Measurements from ENCODE around the gene NELFA. TPM values are rescaled to one million over a fixed set of nuclear protein-coding genes. Genes with fewer than 3 reads are reported as not detected.

NELFA gene
- total and polyA plus RNA-seq, 2 of the 13 experiments (the other 11 are each of a cell fraction or from before 2014, with no cell fraction given) = 13.3 to 18.5 TPM

GRCh38 chr4:2008921-2009650 is at the start of gene NELFA (continued):
- TF ChIP-seq RORA (CRISPR knock-in tag; IDR thresholded peaks at IDR 0.05) = no peak
- TF ChIP-seq ZNF781 (CRISPR knock-in tag; IDR thresholded peaks at IDR 0.05; ENCODE audit: borderline replicate concordance, not compliant biosample characterization) = no peak
- TF ChIP-seq RAD21 (CRISPR knock-in tag; IDR thresholded peaks at IDR 0.05) = peak; percentile 44; the same call in 1 of the 2 replicates
- peak; percentile 76 for TF ChIP-seq DMAP1 (CRISPR knock-in tag; IDR thresholded peaks at IDR 0.05)
- no peak for TF ChIP-seq MTF1 (CRISPR knock-in tag; IDR thresholded peaks at IDR 0.05)
- TF ChIP-seq HOXA7 (CRISPR knock-in tag; IDR thresholded peaks at IDR 0.05) = no peak
- no peak for TF ChIP-seq SMC3 (IDR thresholded peaks at IDR 0.05; ENCODE audit: low read length)
- TF ChIP-seq MAFK (conservative IDR thresholded peaks at IDR 0.05 in 1 of 2, IDR thresholded peaks at IDR 0.05 in 1 of 2; ENCODE audit: low read length in 2 of 2) = no peak
- no peak for TF ChIP-seq KLF11 (CRISPR knock-in tag; IDR thresholded peaks at IDR 0.05)
- peak; percentile 64 for TF ChIP-seq ZNF205 (CRISPR knock-in tag; IDR thresholded peaks at IDR 0.05)
- 0 out of 2 replicates have a peak, but pooled peaks have one; percentile 41 for TF ChIP-seq KDM3A (CRISPR knock-in tag; IDR thresholded peaks at IDR 0.05; ENCODE audit: low read depth)
- TF ChIP-seq RFX3 (CRISPR knock-in tag; IDR thresholded peaks at IDR 0.05) = no peak
- TF ChIP-seq ZFP36L2 (CRISPR knock-in tag; IDR thresholded peaks at IDR 0.05) = peak; percentile 83; the same call in 1 of the 2 replicates
- TF ChIP-seq DRAP1 (CRISPR knock-in tag; IDR thresholded peaks at IDR 0.05) = peak; percentile 1; the same call in 1 of the 2 replicates
- no peak for TF ChIP-seq ZKSCAN8 (CRISPR knock-in tag; IDR thresholded peaks at IDR 0.05; ENCODE audit: borderline replicate concordance)
- TF ChIP-seq ZNF709 (CRISPR knock-in tag; IDR thresholded peaks at IDR 0.05) = peak; percentile 89
- peak; percentile 13; the same call in 1 of the 2 replicates for TF ChIP-seq RFXAP (CRISPR knock-in tag; IDR thresholded peaks at IDR 0.05; ENCODE audit: borderline replicate concordance)
- TF ChIP-seq SMYD3 (CRISPR knock-in tag; IDR thresholded peaks at IDR 0.05) = no peak
- TF ChIP-seq SOX6 (IDR thresholded peaks at IDR 0.05) = no peak
- peak; percentile 65; the same call in 1 of the 2 replicates for TF ChIP-seq SOX6 (CRISPR knock-in tag; IDR thresholded peaks at IDR 0.05)
- no peak; the same call in 1 of the 2 replicates for TF ChIP-seq ZFP90 (CRISPR knock-in tag; IDR thresholded peaks at IDR 0.05; ENCODE audit: borderline replicate concordance)
- TF ChIP-seq ZFX (CRISPR knock-in tag; IDR thresholded peaks at IDR 0.05; ENCODE audit: low read depth) = peak; percentile 99
- no peak for TF ChIP-seq ZNF33A (CRISPR knock-in tag; IDR thresholded peaks at IDR 0.05; ENCODE audit: borderline replicate concordance)
- TF ChIP-seq ZNF841 (CRISPR knock-in tag; IDR thresholded peaks at IDR 0.05; ENCODE audit: borderline replicate concordance) = 0 out of 2 replicates have a peak, but pooled peaks have one; percentile 52
- TF ChIP-seq ZNF777 (CRISPR knock-in tag; IDR thresholded peaks at IDR 0.05) = peak; percentile 88
- peak; percentile 46; the same call in 1 of the 2 replicates for TF ChIP-seq ZNF225 (CRISPR knock-in tag; IDR thresholded peaks at IDR 0.05)
- TF ChIP-seq HMGXB3 (CRISPR knock-in tag; IDR thresholded peaks at IDR 0.05; ENCODE audit: borderline replicate concordance) = no peak; the same call in 1 of the 2 replicates
- no peak for TF ChIP-seq KAT2B (IDR thresholded peaks at IDR 0.05; ENCODE audit: borderline replicate concordance, low read depth, low read length)
- no peak for TF ChIP-seq ZSCAN30 (CRISPR knock-in tag; IDR thresholded peaks at IDR 0.05)
